Epithelial cell of proximal tubule (primary cell): ENCODE results near the gene PGD. TPM values are rescaled to one million over a fixed set of nuclear protein-coding genes. Genes with fewer than 3 reads are reported as not detected.
A peak's percentile ranks its signal among the peaks of the same experiment; 100 is the strongest.

Experiments used
- DNase-seq: peaks from one replicate; pipeline ENCODE4 v3.0.0-alpha.2; 2011; ENCODE audit warnings: low read depth
- H3K4me3 ChIP-seq: 2 replicates; pipeline ENCODE4 v1.5.1; 2011; ENCODE audit warnings: low read depth, mild to moderate bottlenecking, low read length
- total RNA-seq: library from RNA; depleted of rRNA; stranded (reverse); fragments of >200 nt; gene quantifications from 2 replicates; pipeline ENCODE4 v1.2.3, GENCODE V29; 2015
- TF ChIP-seq, protein P1 (sequence below): conservative IDR thresholded peaks from 2 replicates; pipeline ENCODE4 v1.5.1; 2012; ENCODE audit warnings: low read depth, mild to moderate bottlenecking, low read length

The PGD gene
- total RNA-seq: 231 and 304 TPM in 2 replicates

DNA sequence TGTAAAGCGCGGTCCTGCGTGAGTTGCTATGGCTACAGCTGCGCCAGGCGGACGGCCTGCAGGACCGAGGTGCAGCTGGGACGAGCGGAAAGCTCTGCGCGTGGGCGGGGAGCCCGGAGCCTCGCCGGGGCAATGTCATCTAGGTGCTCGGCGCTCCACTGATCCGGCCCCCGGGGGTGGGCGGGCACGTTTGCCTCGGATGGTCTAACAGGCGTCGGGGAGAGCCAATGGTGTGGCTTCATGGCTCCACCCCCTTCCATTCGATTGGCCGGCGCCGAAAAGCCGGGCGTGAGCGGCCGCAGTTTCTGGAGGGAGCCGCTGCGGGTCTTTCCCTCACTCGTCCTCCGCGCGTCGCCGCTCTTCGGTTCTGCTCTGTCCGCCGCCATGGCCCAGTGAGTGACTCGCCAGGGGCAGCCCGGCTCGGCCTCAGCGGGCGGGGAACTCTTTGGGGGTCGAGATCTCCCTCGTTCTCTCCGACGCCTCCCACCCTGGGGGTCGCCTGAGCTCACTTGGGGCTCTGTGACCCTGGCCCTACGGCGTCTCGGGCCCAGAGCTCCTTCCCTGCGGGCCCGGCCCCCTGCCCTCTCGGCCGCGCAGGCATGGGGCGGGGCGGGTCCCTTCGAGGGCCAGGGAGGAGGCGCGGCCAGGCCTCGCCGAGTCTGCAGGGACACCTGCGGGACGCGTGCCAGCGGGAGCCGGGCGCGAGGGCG is at the start of gene PGD:
Gene PGD, plus strand, starts transcription at position 331 of the 710 bp plus-strand sequence. Its CDS starts 54 bp downstream, at position 385.
- peak; percentile 58 for DNase-seq
- TF ChIP-seq, protein P1, sequence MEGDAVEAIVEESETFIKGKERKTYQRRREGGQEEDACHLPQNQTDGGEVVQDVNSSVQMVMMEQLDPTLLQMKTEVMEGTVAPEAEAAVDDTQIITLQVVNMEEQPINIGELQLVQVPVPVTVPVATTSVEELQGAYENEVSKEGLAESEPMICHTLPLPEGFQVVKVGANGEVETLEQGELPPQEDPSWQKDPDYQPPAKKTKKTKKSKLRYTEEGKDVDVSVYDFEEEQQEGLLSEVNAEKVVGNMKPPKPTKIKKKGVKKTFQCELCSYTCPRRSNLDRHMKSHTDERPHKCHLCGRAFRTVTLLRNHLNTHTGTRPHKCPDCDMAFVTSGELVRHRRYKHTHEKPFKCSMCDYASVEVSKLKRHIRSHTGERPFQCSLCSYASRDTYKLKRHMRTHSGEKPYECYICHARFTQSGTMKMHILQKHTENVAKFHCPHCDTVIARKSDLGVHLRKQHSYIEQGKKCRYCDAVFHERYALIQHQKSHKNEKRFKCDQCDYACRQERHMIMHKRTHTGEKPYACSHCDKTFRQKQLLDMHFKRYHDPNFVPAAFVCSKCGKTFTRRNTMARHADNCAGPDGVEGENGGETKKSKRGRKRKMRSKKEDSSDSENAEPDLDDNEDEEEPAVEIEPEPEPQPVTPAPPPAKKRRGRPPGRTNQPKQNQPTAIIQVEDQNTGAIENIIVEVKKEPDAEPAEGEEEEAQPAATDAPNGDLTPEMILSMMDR: no peak
- H3K4me3 ChIP-seq: peak within 1 kb of the TSS; percentile 92

DNA sequence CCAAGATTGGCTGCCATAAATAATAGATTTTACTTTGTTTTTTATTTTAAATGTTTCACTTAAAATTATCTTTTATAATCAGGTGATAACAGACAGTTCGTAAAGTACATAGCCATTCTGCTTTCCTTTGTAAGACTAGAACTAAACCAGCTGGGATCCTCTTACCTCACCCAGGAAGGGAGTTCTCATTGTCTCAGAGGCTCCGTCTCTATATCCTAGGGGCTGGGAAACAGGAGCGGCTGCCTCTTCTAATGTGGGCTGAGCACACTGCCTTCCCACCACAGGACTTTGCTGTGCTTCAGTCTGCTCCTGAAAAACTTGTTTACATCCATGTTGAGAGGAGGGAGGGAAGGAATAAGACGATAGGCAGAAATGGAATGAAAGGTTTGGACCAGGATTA is 45.6 kb upstream of the PGD start:
- TF ChIP-seq, protein P1: no peak
- no peak for DNase-seq

DNA sequence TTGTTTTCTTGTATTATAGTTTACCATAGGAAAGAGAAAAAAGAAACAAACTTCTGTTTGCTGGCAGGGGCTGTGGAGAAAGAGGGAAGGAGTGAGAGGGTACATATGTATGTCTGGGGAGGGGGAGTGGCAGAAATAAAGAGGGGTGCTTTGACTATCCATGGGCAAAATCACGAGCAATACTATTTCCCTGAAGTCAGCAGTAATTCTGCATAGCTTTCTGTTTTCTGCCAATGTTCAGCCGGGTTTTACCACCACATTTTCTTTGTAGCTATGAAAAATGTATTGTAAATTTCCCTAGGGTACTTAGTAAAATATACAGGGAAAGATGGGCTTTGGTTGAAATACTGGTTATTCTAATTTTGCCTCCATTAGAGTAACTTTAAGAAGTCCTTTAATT is 45.2 kb upstream of the PGD start:
- no peak overlapping the region for H3K4me3 ChIP-seq
- TF ChIP-seq, protein P1: no peak
- DNase-seq: no peak

More for the DNA sequence above, 45.6 kb upstream of the PGD start:
- H3K4me3 ChIP-seq: no peak overlapping the region

DNA sequence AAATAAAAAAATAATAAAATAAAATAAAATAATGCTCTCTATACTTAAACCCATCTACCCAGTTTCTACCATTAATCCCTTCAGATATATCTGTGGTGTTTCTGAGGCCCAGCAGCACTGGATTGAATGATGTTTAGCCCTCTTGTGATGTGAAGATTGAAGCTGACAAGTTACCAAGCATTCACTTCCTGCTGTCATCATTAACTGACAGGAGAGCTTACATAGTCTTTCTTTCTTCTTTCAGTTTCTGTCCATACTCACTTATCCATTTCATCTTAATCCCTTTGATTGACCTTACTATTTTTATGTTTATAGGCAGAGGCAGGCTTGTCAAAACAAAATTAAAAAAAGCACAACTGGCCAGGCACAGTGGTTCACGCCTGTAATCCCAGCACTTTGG is 38.8 kb upstream of the PGD start:
- DNase-seq: no peak
- no peak overlapping the region for H3K4me3 ChIP-seq
- TF ChIP-seq, protein P1: no peak

DNA sequence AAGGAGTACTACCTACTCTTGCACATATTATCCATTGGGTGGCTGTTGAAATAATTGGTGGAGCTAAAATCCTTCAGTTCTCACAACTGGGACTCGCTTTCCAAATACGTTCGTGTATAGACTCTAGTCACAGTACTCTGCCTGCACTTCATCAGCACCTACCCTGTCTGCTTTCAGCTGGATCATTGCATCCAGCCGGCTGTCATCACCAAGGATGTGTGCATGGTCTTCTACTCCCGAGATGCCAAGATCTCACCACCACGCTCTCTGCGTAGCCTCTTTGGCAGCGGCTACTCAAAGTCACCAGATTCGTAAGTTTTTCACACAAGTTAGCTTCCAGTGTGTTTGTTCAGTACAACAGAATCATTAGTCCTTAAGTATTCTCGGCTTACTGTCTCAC is 37.3 kb upstream of the PGD start:
- no peak for DNase-seq
- TF ChIP-seq, protein P1: no peak
- no peak overlapping the region for H3K4me3 ChIP-seq

DNA sequence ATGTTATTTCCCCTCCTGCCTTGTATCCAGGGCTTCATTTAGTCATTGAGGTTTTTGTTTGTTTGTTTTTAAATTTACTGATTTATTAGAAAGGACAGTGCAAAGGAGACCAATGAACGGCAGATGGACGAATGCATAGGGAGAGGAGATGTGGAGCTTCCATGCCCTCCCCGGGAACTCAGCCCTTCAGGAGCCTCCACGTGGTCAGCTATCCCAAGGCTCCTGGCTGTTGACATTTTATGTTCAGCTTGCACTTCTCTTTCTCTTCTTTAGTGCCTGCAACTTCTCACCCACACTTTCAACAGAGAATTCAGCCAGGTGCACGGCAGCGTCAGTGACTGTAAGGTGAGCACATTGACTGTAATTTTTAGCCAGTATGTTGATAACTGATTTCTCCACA is 30.7 kb upstream of the PGD start:
- TF ChIP-seq, protein P1: no peak
- H3K4me3 ChIP-seq: no peak overlapping the region
- no peak for DNase-seq

DNA sequence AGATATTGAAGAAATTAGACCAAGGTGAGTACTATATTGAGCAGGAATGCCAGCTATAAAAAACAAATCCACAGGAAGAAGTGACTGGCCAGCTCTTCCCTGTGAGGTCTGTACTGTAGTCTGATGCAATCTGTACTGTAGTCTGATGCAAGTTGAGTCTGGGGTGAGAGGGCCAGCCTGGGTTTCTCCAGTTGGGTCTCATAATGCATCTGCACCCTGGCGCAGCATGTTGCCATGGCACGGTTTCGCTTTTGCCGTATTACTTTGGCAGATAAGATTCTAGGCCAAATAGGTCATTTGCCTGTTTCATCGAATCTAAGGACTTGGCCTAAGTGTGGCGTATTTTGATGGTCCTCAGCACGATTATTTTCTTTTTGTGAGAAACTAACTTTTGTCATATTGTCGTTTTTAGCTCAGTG is 24.4 kb upstream of the PGD start:
- TF ChIP-seq, protein P1: no peak
- no peak overlapping the region for H3K4me3 ChIP-seq
- no peak for DNase-seq
